Fibroblast of villous mesenchyme (primary cell): Measurements from ENCODE around the gene CIAO2A. TPM values are rescaled to one million over a fixed set of nuclear protein-coding genes. Genes with fewer than 3 reads are reported as not detected.
"Not testable (repeated sequence)": the region's sequence is repeated elsewhere in the genome, so short reads cannot be mapped to it uniquely, and the experiment has no call there.

Experiments used
- DNase-seq: peaks from one replicate; pipeline ENCODE4 v3.0.0-alpha.2; 2010; ENCODE audit warnings: low read depth
- H3K4me3 ChIP-seq: 2 replicates; pipeline ENCODE4 v1.5.1; 2011; ENCODE audit warnings: low read depth, mild to moderate bottlenecking, low read length
- total RNA-seq: library from RNA; depleted of rRNA; stranded (reverse); fragments of >200 nt; gene quantifications from 2 replicates; pipeline ENCODE4 v1.2.3, GENCODE V29; 2012
- TF ChIP-seq, protein P1 (sequence below): IDR thresholded peaks from 2 replicates; pipeline ENCODE4 v1.5.1; 2012; ENCODE audit warnings: low read depth, mild to moderate bottlenecking, low read length; ENCODE audit not compliant: insufficient read depth

Gene CIAO2A
- total RNA-seq, 1 donor, result 62.6 TPM

DNA sequence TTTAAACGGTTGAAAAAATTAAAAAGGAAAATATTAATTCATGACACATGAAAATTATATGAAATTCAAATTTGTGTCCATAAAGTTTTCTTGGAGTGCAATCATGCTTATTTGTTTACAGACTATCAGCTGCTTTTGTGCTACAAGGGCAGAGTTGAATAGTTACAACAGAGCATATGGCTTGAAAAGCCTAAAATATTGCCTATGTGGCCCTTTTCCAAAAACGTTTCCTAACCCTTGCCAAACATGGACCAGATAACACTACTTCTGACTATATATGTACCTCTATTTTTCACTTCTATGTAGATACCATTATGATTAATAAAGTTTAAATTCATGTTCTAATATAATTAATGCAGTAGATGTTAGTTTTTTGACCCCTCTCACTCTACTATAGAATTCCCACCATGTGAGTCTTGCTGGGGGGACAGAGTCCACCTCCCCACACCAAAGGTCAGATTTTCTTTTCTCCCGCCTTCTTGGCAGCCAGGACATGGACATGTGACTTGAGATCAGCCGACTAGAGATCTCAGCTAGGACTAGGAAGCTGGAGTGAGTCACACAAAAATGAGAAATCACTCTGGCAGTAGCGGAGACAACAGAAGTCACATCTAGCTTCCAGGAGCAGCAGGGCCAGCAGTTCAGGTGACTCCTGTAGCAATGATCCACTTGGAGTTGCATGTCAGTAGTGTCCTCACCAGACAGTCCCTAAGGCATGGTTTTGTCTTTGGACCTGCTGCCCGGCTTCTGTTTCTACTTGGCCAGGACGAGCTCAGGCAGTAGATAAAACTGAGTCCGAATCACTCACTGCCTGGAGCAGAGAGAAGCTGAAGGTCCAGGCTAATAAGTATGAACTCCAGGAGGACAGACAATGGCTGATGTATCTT, 22.4 kb downstream of the CIAO2A start:
- TF ChIP-seq, protein P1, sequence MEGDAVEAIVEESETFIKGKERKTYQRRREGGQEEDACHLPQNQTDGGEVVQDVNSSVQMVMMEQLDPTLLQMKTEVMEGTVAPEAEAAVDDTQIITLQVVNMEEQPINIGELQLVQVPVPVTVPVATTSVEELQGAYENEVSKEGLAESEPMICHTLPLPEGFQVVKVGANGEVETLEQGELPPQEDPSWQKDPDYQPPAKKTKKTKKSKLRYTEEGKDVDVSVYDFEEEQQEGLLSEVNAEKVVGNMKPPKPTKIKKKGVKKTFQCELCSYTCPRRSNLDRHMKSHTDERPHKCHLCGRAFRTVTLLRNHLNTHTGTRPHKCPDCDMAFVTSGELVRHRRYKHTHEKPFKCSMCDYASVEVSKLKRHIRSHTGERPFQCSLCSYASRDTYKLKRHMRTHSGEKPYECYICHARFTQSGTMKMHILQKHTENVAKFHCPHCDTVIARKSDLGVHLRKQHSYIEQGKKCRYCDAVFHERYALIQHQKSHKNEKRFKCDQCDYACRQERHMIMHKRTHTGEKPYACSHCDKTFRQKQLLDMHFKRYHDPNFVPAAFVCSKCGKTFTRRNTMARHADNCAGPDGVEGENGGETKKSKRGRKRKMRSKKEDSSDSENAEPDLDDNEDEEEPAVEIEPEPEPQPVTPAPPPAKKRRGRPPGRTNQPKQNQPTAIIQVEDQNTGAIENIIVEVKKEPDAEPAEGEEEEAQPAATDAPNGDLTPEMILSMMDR, result no peak

DNA sequence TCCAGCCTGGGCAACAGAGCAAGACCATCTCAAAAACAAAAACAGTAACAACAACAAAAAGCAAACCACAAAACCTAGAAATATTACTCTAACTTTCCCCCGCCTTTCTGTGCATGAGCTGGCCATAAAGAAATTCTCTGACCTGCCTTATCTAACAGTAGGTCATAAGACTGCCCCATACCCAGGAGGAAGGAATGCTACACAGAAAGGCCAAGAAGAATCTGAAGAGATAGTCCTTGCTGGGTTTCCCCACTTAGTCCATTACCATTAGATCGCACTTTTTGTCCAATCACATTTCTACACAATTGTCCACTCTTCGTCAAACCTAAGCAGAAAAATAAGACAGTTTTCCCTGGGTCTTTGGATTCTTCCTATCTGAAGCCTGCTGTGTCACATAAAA, 23.5 kb downstream of the CIAO2A start:
- TF ChIP-seq, protein P1, result no peak
- DNase-seq, result no peak
- no peak overlapping the region for H3K4me3 ChIP-seq

More for the DNA sequence above, 22.4 kb downstream of the CIAO2A start:
- peak; percentile 86 for DNase-seq
- H3K4me3 ChIP-seq, result no peak overlapping the region

DNA sequence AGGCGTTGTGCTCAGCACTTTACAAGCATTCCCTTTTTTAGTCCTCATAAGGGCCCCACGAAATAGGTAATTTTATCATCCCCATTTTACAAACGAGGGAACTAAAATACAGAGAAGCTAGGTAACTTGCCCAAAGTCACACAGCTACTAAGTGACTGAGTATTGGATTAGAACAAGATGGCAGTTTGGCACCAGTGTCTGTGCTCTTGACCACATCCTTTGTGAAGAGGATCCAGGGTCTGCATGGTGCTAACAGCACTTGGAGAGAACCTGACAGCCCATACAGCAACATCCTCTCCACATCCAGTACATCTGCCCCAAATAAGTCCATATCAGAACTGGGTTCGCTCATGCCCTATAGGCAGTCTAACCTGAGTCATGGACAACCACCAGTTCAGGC, 25.5 kb downstream of the CIAO2A start:
- no peak overlapping the region for H3K4me3 ChIP-seq
- DNase-seq, result no peak
- TF ChIP-seq, protein P1, result no peak

DNA sequence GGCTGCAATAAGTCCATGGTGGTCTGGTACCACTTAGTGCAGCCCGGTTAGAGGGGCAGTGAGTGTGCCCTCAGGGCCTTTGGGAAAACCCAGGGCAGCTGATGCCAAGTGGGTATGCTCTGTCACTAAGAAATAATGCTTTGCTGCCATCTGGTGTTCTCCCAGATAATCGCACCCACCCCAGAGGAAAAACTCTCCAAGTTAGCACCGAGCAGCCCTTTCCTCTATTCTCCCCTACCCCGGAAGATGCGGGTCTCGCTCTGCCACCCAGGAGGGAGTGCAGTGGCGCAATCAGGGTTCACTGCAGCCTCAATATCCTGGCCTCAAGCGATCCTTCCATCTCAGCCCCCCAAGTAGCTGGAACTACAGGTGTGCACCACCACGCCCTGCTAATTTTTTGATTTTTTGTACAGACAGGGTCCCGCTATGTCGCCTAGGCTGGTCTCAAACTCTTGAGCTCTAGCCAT, 26.0 kb downstream of the CIAO2A start:
- DNase-seq, result peak; percentile 54
- TF ChIP-seq, protein P1, result peak; percentile 76
- H3K4me3 ChIP-seq, result no peak overlapping the region

DNA sequence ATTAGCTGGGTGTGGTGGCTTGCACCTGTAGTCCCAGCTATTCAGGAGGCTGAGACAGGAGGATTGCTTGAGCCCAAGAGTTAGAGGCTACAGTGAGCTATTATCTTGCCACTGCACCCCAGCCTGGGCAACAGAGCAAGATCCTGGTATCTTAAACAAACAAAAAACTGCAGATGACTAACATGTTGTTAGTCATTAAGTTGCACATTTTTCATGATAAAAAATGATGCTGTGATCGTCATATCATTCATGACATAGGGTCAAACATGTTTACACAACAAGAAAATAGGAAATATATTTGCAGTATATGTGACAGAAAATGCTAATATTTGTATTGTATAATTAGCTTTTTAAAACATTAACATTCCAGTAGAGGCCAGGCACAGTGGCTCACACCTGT, 27.2 kb downstream of the CIAO2A start:
- TF ChIP-seq, protein P1, result no peak
- no peak overlapping the region for H3K4me3 ChIP-seq
- DNase-seq, result no peak

DNA sequence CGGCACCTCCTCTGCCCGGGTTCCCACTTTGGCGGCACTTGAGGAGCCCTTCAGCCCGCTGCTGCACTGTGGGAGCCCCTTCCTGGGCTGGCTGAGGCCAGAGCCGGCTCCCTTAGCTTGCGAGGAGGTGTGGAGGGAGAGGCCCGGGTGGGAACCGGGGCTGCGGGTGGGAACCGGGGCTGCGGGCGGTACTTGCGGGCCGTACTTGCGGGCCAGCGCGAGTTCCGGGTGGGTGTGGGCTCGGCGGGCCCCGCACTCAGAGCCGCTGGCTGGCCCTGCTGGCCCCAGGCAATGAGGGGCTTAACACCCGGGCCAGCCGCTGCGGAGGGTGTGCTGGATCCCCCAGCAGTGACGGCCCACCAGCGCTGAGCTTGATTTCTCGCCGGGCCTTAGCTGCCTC, 32.9 kb downstream of the CIAO2A start:
- TF ChIP-seq, protein P1, result no peak
- no peak overlapping the region for H3K4me3 ChIP-seq
- no peak for DNase-seq

DNA sequence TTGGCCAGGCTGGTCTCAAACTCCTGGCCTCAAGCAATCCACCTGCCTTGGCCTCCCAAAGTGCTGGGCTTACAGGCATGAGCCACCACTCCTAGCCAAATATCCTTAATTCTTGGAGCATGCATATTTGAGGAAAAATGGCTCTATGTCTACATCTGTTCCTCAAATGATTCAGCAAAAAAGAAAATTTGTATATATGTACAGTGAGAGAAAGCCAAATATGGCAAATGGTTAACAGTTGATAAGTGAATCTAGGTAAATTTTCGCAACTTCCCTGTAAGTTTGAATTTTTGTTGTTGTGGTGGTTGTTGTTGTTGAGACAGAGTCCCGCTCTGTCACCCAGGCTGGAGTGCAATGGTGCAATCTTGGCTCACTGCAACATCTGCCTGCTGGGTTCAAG, 34.5 kb downstream of the CIAO2A start:
- H3K4me3 ChIP-seq, DNase-seq: not testable (repeated sequence)
